Endothelial cell (in vitro differentiated cells): ENCODE results near the gene BPIFA1. TPM values are rescaled to one million over a fixed set of nuclear protein-coding genes. Genes with fewer than 3 reads are reported as not detected.

Source experiments
- DNase-seq: peaks from one replicate; pipeline ENCODE4 v3.0.0; 2021; ENCODE audit warnings: low spot score
- H3K27ac Mint-ChIP-seq: one replicate; pipeline ENCODE4 v1.8.0; 2021; ENCODE audit warnings: mixed read lengths, inconsistent platforms; ENCODE audit not compliant: unreplicated experiment
- H3K27me3 Mint-ChIP-seq: one replicate; pipeline ENCODE4 v1.8.0; 2021; ENCODE audit warnings: mild to moderate bottlenecking, moderate library complexity, mixed read lengths, inconsistent platforms; ENCODE audit not compliant: unreplicated experiment
- H3K36me3 Mint-ChIP-seq: one replicate; pipeline ENCODE4 v1.8.0; 2021; ENCODE audit warnings: mild to moderate bottlenecking, low read depth, mixed read lengths, inconsistent platforms; ENCODE audit not compliant: unreplicated experiment
- H3K4me1 Mint-ChIP-seq: one replicate; pipeline ENCODE4 v1.8.0; 2021; ENCODE audit warnings: mild to moderate bottlenecking, mixed read lengths, inconsistent platforms; ENCODE audit not compliant: unreplicated experiment
- H3K4me3 Mint-ChIP-seq: one replicate; pipeline ENCODE4 v1.8.0; 2021; ENCODE audit warnings: mild to moderate bottlenecking, mixed read lengths, inconsistent platforms; ENCODE audit not compliant: unreplicated experiment
- H3K9me3 Mint-ChIP-seq: one replicate; pipeline ENCODE4 v1.8.0; 2021; ENCODE audit warnings: mixed read lengths, inconsistent platforms; ENCODE audit not compliant: unreplicated experiment
- CTCF ChIP-seq: fragments of 200-600 bp; sonication (generic); IDR thresholded peaks from one replicate; pipeline ENCODE4 v1.5.0; 2021; ENCODE audit warnings: antibody characterized with exemption; ENCODE audit not compliant: unreplicated experiment
- total RNA-seq: library from RNA; stranded (reverse); fragmentation: NEBNext Ultra II Directional; extraction: Animal tissue kit (Norgen Biotek cat#: 25700); gene quantifications from one replicate; pipeline ENCODE4 v1.2.1, GENCODE V29; 2021; ENCODE audit not compliant: unreplicated experiment

The BPIFA1 gene
- total RNA-seq, 1 donor from 2014 or later, result not detected

GRCh38 chr20:33275215-33275614, 39.4 kb downstream of the BPIFA1 start:
- H3K27ac Mint-ChIP-seq, result no peak overlapping the region
- no peak for TF ChIP-seq CTCF
- peaks cover 8% of the 10 kb centered on the region for H3K27me3 Mint-ChIP-seq
- no peaks in the 10 kb centered on the region for H3K4me1 Mint-ChIP-seq
- no peak overlapping the region for H3K4me3 Mint-ChIP-seq
- no peak for DNase-seq
- no peaks in the 10 kb centered on the region for H3K9me3 Mint-ChIP-seq
- H3K36me3 Mint-ChIP-seq, result no peaks in the 10 kb centered on the region

GRCh38 chr20:33275871-33276270, 40.1 kb downstream of the BPIFA1 start:
- no peak for DNase-seq
- Mint-ChIP-seq H3K27me3 (peaks cover 6% of the 10 kb centered on the region), H3K4me1 (no peaks in the 10 kb centered on the region), H3K4me3 (no peak overlapping the region), H3K27ac (no peak overlapping the region), H3K9me3 (no peaks in the 10 kb centered on the region), H3K36me3 (no peaks in the 10 kb centered on the region)
- TF ChIP-seq CTCF, result no peak

- Mint-ChIP-seq H3K4me1 (no peaks in the 10 kb centered on the region), H3K4me3 (no peak overlapping the region), H3K36me3 (no peaks in the 10 kb centered on the region), H3K27ac (no peak overlapping the region), H3K27me3 (peaks cover 6% of the 10 kb centered on the region), H3K9me3 (no peaks in the 10 kb centered on the region)
- DNase-seq, result no peak
- TF ChIP-seq CTCF, result no peak
Observed at GRCh38 chr20:33276303-33277113, 40.7 kb downstream of the BPIFA1 start.

- H3K4me3 Mint-ChIP-seq, result peak overlapping the region; percentile 15
- H3K27me3 Mint-ChIP-seq, result peaks cover 9% of the 10 kb centered on the region
- H3K27ac Mint-ChIP-seq, result no peak overlapping the region
Observed at GRCh38 chr20:33277471-33278441, 42.0 kb downstream of the BPIFA1 start.

More at GRCh38 chr20:33277471-33278441, 42.0 kb downstream of the BPIFA1 start:
- TF ChIP-seq CTCF, result no peak
- no peak for DNase-seq
- H3K9me3 Mint-ChIP-seq, result no peaks in the 10 kb centered on the region
- H3K4me1 Mint-ChIP-seq, result no peaks in the 10 kb centered on the region
- H3K36me3 Mint-ChIP-seq, result no peaks in the 10 kb centered on the region
